ENCODE measurements around the gene NID1. TPM values are rescaled to one million over a fixed set of nuclear protein-coding genes. Genes with fewer than 3 reads are reported as not detected.

Gene NID1
- total RNA-seq, 1 experiment from 2014 or later, result 11.1 TPM

DNA sequence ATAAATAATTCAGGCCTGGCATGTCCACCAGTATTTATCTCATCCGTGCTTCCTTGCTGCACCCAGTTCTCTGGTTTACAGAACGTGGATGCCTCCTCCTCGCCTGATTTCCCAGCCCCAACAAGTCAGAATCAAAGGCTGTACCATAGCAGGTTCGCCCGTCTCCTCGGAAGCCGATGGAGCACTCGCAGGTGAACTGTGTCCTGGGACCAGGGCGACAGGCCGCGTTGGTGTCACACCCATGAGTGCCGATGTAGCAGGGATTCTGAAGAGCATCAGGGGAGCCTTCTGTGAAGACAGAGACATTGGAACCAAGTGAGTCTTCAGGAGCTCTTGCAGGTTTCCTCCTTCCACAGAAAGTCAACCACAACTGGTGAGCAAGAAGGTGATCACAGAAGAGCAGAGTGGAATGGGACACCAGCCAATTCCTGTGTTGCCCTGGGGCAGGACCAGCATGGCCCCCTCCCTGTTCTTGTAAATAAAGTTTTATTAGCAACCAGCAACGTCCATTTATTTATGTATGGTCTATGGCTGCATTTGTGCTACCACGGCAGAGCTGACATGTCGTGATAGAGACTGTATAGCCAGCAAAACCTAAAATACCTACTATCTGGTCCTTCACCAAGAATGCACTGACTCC lies 40.8 kb downstream of the NID1 start:
- Histone ChIP-seq H3K9me3 (ENCODE audit: low read length) (no peaks in the 10 kb centered on the region), H3K27ac (ENCODE audit: low read length) (no peak overlapping the region), H3K4me3 (ENCODE audit: low read length) (no peak overlapping the region), H4K20me1 (ENCODE audit: low read length) (no peaks in the 10 kb centered on the region), H3K4me1 (ENCODE audit: insufficient read depth, low read length) (no peaks in the 10 kb centered on the region), H3F3A (ENCODE audit: low read length, unreplicated experiment) (no peaks in the 10 kb centered on the region), H3K36me3 (ENCODE audit: low read depth, low read length) (peaks cover 3% of the 10 kb centered on the region; the same call in 1 of the 2 replicates), H3K27me3 (ENCODE audit: low read length) (no peaks in the 10 kb centered on the region), H3K79me2 (ENCODE audit: low read length) (no peaks in the 10 kb centered on the region), H3K9ac (ENCODE audit: low read length) (no peak overlapping the region), H2AFZ (ENCODE audit: low read length) (no peak overlapping the region), H3K4me2 (ENCODE audit: low read length) (no peak overlapping the region), H3K9me2 (replicated peaks; ENCODE audit: low read length) (no peaks in the 10 kb centered on the region)
- no TSS peak for BruUV-seq (replicated peaks)
- ChIA-PET CTCF (no interaction called here), POLR2A (ENCODE audit: unreplicated experiment) (no interaction called here)
- intact Hi-C loops (cut with micrococcal nuclease), result no loop called here
- no peak for ATAC-seq
- no peak for TF ChIP-seq EZH2phosphoT487 (IDR thresholded peaks at IDR 0.05; ENCODE audit: borderline replicate concordance, low read length)
- TF ChIP-seq EZH2 (IDR thresholded peaks at IDR 0.05; ENCODE audit: low read length, unreplicated experiment), result no peak
- TF ChIP-seq, protein P1, sequence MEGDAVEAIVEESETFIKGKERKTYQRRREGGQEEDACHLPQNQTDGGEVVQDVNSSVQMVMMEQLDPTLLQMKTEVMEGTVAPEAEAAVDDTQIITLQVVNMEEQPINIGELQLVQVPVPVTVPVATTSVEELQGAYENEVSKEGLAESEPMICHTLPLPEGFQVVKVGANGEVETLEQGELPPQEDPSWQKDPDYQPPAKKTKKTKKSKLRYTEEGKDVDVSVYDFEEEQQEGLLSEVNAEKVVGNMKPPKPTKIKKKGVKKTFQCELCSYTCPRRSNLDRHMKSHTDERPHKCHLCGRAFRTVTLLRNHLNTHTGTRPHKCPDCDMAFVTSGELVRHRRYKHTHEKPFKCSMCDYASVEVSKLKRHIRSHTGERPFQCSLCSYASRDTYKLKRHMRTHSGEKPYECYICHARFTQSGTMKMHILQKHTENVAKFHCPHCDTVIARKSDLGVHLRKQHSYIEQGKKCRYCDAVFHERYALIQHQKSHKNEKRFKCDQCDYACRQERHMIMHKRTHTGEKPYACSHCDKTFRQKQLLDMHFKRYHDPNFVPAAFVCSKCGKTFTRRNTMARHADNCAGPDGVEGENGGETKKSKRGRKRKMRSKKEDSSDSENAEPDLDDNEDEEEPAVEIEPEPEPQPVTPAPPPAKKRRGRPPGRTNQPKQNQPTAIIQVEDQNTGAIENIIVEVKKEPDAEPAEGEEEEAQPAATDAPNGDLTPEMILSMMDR (conservative IDR thresholded peaks at IDR 0.05; ENCODE audit: low read depth, low read length), result no peak
- DNase-seq, result peak; percentile 35

DNA sequence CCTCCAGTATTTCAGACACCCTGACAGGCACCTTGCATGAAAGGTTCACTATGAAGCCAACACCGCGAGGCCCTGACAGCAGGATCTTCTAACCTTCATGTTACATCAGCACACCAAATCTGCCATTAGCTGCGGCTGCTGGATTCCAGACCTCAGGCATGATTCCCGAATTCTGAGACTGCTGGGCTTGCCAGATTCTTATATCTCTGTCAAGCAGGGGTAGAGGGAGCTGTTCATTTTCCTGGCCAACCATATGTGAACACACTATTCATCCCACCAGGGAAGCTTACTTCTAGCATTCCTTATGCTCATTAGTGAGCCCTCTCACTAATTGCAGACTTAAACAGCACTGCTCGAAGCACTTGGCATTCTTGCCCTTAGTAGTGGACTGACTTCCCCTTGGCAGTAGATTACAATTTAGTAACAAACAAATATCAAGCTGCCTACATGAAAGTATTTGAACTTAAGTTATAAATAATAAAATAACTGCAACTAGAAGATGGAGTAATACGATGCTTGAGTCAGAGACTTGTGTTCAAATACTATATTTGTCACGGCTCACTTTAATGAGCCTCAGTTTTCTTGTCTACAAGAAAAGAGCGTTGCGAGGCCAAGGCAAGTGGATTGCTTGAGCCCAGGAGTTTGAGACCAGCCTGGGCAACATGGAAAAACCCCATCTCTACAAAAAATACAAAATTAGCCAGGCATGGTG lies 43.3 kb downstream of the NID1 start:
- no peaks in the 10 kb centered on the region for H3F3A ChIP-seq (ENCODE audit: low read length, unreplicated experiment)
- H2AFZ ChIP-seq (ENCODE audit: low read length), result no peak overlapping the region
- no peaks in the 10 kb centered on the region for H3K9me3 ChIP-seq (ENCODE audit: low read length)
- no peak overlapping the region for H3K4me3 ChIP-seq (ENCODE audit: low read length)
- H3K36me3 ChIP-seq (ENCODE audit: low read depth, low read length), result peaks cover 3% of the 10 kb centered on the region; the same call in 1 of the 2 replicates
- no peaks in the 10 kb centered on the region for H4K20me1 ChIP-seq (ENCODE audit: low read length)
- H3K9ac ChIP-seq (ENCODE audit: low read length), result no peak overlapping the region
- intact Hi-C loops (cut with micrococcal nuclease), result no loop called here
- H3K79me2 ChIP-seq (ENCODE audit: low read length), result no peaks in the 10 kb centered on the region
- no peak overlapping the region for H3K4me2 ChIP-seq (ENCODE audit: low read length)
- BruUV-seq (replicated peaks), result no TSS peak
- ATAC-seq (no peak), DNase-seq (no peak)
- no peaks in the 10 kb centered on the region for H3K9me2 ChIP-seq (replicated peaks; ENCODE audit: low read length)
- CTCF ChIA-PET, result no interaction called here
- H3K4me1 ChIP-seq (ENCODE audit: insufficient read depth, low read length), result peaks cover 9% of the 10 kb centered on the region
- H3K27me3 ChIP-seq (ENCODE audit: low read length), result no peaks in the 10 kb centered on the region
- no peak overlapping the region for H3K27ac ChIP-seq (ENCODE audit: low read length)
- no peak for TF ChIP-seq EZH2phosphoT487 (IDR thresholded peaks at IDR 0.05; ENCODE audit: borderline replicate concordance, low read length)
- TF ChIP-seq, protein P1 (conservative IDR thresholded peaks at IDR 0.05; ENCODE audit: low read depth, low read length), result no peak
- no peak for TF ChIP-seq EZH2 (IDR thresholded peaks at IDR 0.05; ENCODE audit: low read length, unreplicated experiment)
- POLR2A ChIA-PET (ENCODE audit: unreplicated experiment), result no interaction called here
